Measurements from ENCODE around the gene VPS37C.

DNA sequence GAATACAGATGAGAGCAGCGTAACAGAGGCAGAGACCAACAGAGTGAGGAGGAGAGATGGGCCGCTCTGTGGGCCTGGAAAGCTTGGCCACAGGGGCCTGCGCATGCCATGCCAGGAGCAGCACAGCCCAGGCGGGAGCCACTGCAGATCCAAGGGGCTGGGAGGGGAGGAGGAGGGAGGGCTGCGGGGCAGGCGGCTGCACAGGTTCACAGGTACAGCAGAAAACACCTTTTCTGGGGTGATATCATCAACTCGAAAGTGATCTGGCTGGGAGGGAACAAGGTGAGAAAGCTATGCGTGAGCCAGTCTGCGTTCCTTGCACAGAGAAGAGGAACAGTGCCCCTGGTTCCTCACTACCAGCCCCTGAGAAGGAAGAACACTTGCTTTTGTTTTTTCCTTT, 14.8 kb downstream of the VPS37C start:
- TF ChIP-seq, protein P1, sequence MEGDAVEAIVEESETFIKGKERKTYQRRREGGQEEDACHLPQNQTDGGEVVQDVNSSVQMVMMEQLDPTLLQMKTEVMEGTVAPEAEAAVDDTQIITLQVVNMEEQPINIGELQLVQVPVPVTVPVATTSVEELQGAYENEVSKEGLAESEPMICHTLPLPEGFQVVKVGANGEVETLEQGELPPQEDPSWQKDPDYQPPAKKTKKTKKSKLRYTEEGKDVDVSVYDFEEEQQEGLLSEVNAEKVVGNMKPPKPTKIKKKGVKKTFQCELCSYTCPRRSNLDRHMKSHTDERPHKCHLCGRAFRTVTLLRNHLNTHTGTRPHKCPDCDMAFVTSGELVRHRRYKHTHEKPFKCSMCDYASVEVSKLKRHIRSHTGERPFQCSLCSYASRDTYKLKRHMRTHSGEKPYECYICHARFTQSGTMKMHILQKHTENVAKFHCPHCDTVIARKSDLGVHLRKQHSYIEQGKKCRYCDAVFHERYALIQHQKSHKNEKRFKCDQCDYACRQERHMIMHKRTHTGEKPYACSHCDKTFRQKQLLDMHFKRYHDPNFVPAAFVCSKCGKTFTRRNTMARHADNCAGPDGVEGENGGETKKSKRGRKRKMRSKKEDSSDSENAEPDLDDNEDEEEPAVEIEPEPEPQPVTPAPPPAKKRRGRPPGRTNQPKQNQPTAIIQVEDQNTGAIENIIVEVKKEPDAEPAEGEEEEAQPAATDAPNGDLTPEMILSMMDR (conservative IDR thresholded peaks at IDR 0.05; ENCODE audit: low read depth, low read length): no peak
- TF ChIP-seq EZH2 (IDR thresholded peaks at IDR 0.05; ENCODE audit: borderline replicate concordance, low read depth, low read length, poor library complexity, severe bottlenecking): no peak

Data from A673 (cell line).